ENCODE measurements around the gene MYBPC2.

DNA sequence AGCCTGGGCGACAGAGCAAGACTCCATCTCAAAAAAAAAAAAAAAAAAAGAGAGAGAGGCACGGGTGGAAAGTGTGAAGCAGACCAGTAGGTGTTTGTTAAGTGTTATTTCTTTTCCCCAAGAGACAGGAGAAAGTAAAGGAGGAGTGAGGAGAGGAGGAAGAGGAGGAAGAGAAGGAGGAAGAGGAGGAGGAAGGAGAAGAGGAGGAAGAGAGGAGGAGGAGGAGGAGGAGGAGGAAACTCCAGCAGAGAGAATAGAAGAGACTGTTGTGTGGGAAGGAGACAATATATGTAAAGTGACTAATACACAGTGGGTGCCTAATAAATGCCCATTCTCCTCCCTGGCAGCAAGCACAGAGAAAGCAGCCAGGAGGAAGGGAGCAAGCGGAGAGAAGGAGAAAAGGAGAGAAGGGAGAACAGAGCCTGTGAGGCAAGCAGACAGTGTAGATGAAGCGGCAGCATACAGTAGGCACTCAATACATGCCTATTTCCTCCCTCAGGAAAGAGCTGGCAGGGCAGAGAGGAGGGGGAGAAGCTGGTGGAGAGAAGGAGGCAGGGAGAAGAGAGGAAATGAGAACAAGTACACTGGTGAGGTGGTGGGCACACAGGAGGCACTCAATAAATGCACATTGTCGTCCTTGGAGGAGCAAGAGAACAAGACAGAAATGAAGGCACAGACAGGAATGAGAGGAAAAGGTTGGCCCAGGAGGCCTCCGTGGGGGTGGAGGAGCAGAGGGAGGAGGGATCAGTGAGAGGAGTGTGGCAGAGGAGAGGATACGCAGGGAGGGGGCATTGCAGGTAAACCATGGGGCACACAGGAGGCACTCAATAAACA, 61.7 kb downstream of the MYBPC2 start:
- no peak for TF ChIP-seq EZH2 (IDR thresholded peaks at IDR 0.05; ENCODE audit: borderline replicate concordance, low read length)
- TF ChIP-seq, protein P1, sequence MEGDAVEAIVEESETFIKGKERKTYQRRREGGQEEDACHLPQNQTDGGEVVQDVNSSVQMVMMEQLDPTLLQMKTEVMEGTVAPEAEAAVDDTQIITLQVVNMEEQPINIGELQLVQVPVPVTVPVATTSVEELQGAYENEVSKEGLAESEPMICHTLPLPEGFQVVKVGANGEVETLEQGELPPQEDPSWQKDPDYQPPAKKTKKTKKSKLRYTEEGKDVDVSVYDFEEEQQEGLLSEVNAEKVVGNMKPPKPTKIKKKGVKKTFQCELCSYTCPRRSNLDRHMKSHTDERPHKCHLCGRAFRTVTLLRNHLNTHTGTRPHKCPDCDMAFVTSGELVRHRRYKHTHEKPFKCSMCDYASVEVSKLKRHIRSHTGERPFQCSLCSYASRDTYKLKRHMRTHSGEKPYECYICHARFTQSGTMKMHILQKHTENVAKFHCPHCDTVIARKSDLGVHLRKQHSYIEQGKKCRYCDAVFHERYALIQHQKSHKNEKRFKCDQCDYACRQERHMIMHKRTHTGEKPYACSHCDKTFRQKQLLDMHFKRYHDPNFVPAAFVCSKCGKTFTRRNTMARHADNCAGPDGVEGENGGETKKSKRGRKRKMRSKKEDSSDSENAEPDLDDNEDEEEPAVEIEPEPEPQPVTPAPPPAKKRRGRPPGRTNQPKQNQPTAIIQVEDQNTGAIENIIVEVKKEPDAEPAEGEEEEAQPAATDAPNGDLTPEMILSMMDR (conservative IDR thresholded peaks at IDR 0.05 in 1 of 2, IDR thresholded peaks at IDR 0.05 in 1 of 2; ENCODE audit: extremely low read depth in 1 of 2, insufficient read depth in 1 of 2, low read depth in 1 of 2, low read length in 2 of 2) = no peak
